ENCODE data around the gene NOS1AP. TPM values are rescaled to one million over a fixed set of nuclear protein-coding genes. Genes with fewer than 3 reads are reported as not detected.

NOS1AP gene
- total and polyA plus RNA-seq, 7 experiments from 2014 or later, result 0.08 to 0.15 TPM; not detected in 5

DNA sequence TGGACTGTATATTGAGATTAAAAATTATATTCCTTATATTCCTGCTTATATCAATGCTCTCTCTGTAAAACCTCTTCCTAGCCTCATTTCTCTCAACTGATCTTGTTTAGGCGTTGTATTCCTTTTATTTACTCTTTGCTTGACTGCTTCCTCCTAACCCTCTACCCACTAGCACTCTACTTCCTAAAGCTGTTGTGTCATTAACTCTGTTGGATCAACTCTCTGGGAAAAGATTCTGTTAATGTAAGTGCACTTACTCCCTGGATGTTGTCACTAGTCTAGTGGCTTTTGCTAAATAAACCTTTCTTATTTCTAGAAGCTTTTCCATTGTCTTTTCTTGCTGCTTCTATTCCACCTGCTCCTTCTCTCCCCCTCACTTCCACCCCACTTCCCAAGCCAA lies 300.7 kb downstream of the NOS1AP start:
- Mint-ChIP-seq H3K4me3 (no peak overlapping the region), H3K27me3 (peaks cover 0 to 2% (median 0%) of the 10 kb centered on the region in 5 donors), H3K36me3 (no peaks in the 10 kb centered on the region), H3K27ac (no peak overlapping the region), H3K4me1 (no peaks in the 10 kb centered on the region), H3K9me3 (no peaks in the 10 kb centered on the region)
- no peak overlapping the region for H3K27ac ChIP-seq (ENCODE audit: low read depth, low read length)
- DNase-seq (no peak), ATAC-seq (no peak)
- no peaks in the 10 kb centered on the region for H3K4me1 ChIP-seq (ENCODE audit: control insufficient read depth in 2 of 2, insufficient read depth in 2 of 2, low read length in 2 of 2)
- no peaks in the 10 kb centered on the region for H3K27me3 ChIP-seq (ENCODE audit: control insufficient read depth in 2 of 2, insufficient read depth in 2 of 2, low read length in 2 of 2)
- no peaks in the 10 kb centered on the region for H3K36me3 ChIP-seq (ENCODE audit: control insufficient read depth in 2 of 3, insufficient read depth in 3 of 3, low read length in 3 of 3)
- CTCF ChIA-PET, result no interaction called here
- no peaks in the 10 kb centered on the region for H3K9me3 ChIP-seq (ENCODE audit: control insufficient read depth in 2 of 3, low read length in 3 of 3)
- intact Hi-C loops (cut with micrococcal nuclease), result no loop called here
- no peak overlapping the region for H3K4me3 ChIP-seq (ENCODE audit: low read length)
- POLR2A ChIA-PET, result no interaction called here

- Histone ChIP-seq H3K9me3 (ENCODE audit: control insufficient read depth in 2 of 3, low read length in 3 of 3) (no peaks in the 10 kb centered on the region), H3K27me3 (ENCODE audit: control insufficient read depth in 2 of 2, insufficient read depth in 2 of 2, low read length in 2 of 2) (no peaks in the 10 kb centered on the region), H3K36me3 (ENCODE audit: control insufficient read depth in 2 of 3, insufficient read depth in 3 of 3, low read length in 3 of 3) (no peaks in the 10 kb centered on the region), H3K4me3 (ENCODE audit: low read length) (no peak overlapping the region), H3K27ac (ENCODE audit: low read depth, low read length) (no peak overlapping the region), H3K4me1 (ENCODE audit: control insufficient read depth in 2 of 2, insufficient read depth in 2 of 2, low read length in 2 of 2) (no peaks in the 10 kb centered on the region)
- Mint-ChIP-seq H3K9me3 (no peaks in the 10 kb centered on the region), H3K36me3 (no peaks in the 10 kb centered on the region), H3K4me1 (no peaks in the 10 kb centered on the region), H3K27ac (no peak overlapping the region), H3K27me3 (peaks cover 0 to 2% (median 0%) of the 10 kb centered on the region in 5 donors), H3K4me3 (no peak overlapping the region)
- intact Hi-C loops (cut with micrococcal nuclease), result no loop called here
- POLR2A ChIA-PET, result no interaction called here
- DNase-seq, result no peak
- ATAC-seq, result no peak
- CTCF ChIA-PET, result interaction anchor here (0.6 kb wide), 1 partner anchor 15 kb away, joined by 3 read pairs; no protein-coding TSS in a partner anchor
Observed at GRCh38 chr1:162370721-162371120, 301.2 kb downstream of the NOS1AP start.

DNA sequence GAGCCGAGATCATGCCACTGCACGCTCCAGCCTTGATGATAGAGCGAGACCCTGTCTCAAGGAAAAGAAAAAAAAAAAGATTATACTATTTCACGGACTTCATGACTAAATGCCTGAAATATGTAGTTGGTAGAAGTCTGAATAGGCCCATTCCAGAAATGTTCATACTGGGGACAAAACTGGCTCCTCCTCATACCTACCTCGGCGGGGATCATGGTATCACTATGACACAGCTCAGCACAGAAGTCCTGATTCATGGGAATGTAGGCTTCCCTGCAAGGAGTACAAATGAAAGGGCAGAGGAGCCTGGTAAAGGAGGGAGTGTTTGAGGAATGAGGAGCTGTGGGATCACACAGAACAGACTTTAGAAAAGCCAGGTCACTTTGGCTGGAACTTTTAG lies 302.1 kb downstream of the NOS1AP start:
- POLR2A ChIA-PET, result no interaction called here
- Histone ChIP-seq H3K4me1 (ENCODE audit: control insufficient read depth in 2 of 2, insufficient read depth in 2 of 2, low read length in 2 of 2) (no peaks in the 10 kb centered on the region), H3K27me3 (ENCODE audit: control insufficient read depth in 2 of 2, insufficient read depth in 2 of 2, low read length in 2 of 2) (no peaks in the 10 kb centered on the region), H3K4me3 (ENCODE audit: low read length) (no peak overlapping the region), H3K36me3 (ENCODE audit: control insufficient read depth in 2 of 3, insufficient read depth in 3 of 3, low read length in 3 of 3) (no peaks in the 10 kb centered on the region), H3K9me3 (ENCODE audit: control insufficient read depth in 2 of 3, low read length in 3 of 3) (no peaks in the 10 kb centered on the region), H3K27ac (ENCODE audit: low read depth, low read length) (no peak overlapping the region)
- no peak overlapping the region for H3K4me3 Mint-ChIP-seq
- intact Hi-C loops (cut with micrococcal nuclease), result no loop called here
- ATAC-seq (no peak), DNase-seq (no peak)
- no peak overlapping the region for H3K27ac Mint-ChIP-seq
- H3K36me3 Mint-ChIP-seq, result no peaks in the 10 kb centered on the region
- H3K4me1 Mint-ChIP-seq, result no peaks in the 10 kb centered on the region
- CTCF ChIA-PET, result no interaction called here
- peaks cover 0 to 2% (median 0%) of the 10 kb centered on the region in 5 donors for H3K27me3 Mint-ChIP-seq
- no peaks in the 10 kb centered on the region for H3K9me3 Mint-ChIP-seq

GRCh38 chr1:162372159-162373071 lies 302.9 kb downstream of the NOS1AP start:
- H3K4me1 Mint-ChIP-seq, result no peaks in the 10 kb centered on the region
- DNase-seq, result no peak
- CTCF ChIA-PET, result no interaction called here
- POLR2A ChIA-PET, result no interaction called here
- no peaks in the 10 kb centered on the region for H3K36me3 Mint-ChIP-seq
- Histone ChIP-seq H3K27ac (ENCODE audit: low read depth, low read length) (no peak overlapping the region), H3K9me3 (ENCODE audit: control insufficient read depth in 2 of 3, low read length in 3 of 3) (no peaks in the 10 kb centered on the region), H3K36me3 (ENCODE audit: control insufficient read depth in 2 of 3, insufficient read depth in 3 of 3, low read length in 3 of 3) (no peaks in the 10 kb centered on the region), H3K27me3 (ENCODE audit: control insufficient read depth in 2 of 2, insufficient read depth in 2 of 2, low read length in 2 of 2) (no peaks in the 10 kb centered on the region), H3K4me1 (ENCODE audit: control insufficient read depth in 2 of 2, insufficient read depth in 2 of 2, low read length in 2 of 2) (no peaks in the 10 kb centered on the region), H3K4me3 (ENCODE audit: low read length) (no peak overlapping the region)
- H3K27ac Mint-ChIP-seq, result no peak overlapping the region
- no peak overlapping the region for H3K4me3 Mint-ChIP-seq
- H3K9me3 Mint-ChIP-seq, result no peaks in the 10 kb centered on the region
- peaks cover 0 to 2% (median 0%) of the 10 kb centered on the region in 5 donors for H3K27me3 Mint-ChIP-seq
- intact Hi-C loops (cut with micrococcal nuclease), result no loop called here
- peak; percentile 31 for ATAC-seq

- Histone ChIP-seq H3K4me1 (ENCODE audit: control insufficient read depth in 2 of 2, insufficient read depth in 2 of 2, low read length in 2 of 2) (no peaks in the 10 kb centered on the region), H3K36me3 (ENCODE audit: control insufficient read depth in 2 of 3, insufficient read depth in 3 of 3, low read length in 3 of 3) (no peaks in the 10 kb centered on the region), H3K27ac (ENCODE audit: low read depth, low read length) (no peak overlapping the region), H3K27me3 (ENCODE audit: control insufficient read depth in 2 of 2, insufficient read depth in 2 of 2, low read length in 2 of 2) (no peaks in the 10 kb centered on the region), H3K9me3 (ENCODE audit: control insufficient read depth in 2 of 3, low read length in 3 of 3) (no peaks in the 10 kb centered on the region), H3K4me3 (ENCODE audit: low read length) (no peak overlapping the region)
- DNase-seq (no peak), ATAC-seq (no peak)
- H3K36me3 Mint-ChIP-seq, result no peaks in the 10 kb centered on the region
- no peak overlapping the region for H3K4me3 Mint-ChIP-seq
- intact Hi-C loops (cut with micrococcal nuclease), result no loop called here
- no peak overlapping the region for H3K27ac Mint-ChIP-seq
- POLR2A ChIA-PET, result no interaction called here
- CTCF ChIA-PET, result no interaction called here
- H3K27me3 Mint-ChIP-seq, result peaks cover 0 to 2% (median 0%) of the 10 kb centered on the region in 5 donors
- H3K4me1 Mint-ChIP-seq, result no peaks in the 10 kb centered on the region
- no peaks in the 10 kb centered on the region for H3K9me3 Mint-ChIP-seq
Observed at GRCh38 chr1:162373072-162373427, 303.6 kb downstream of the NOS1AP start.

- DNase-seq (no peak), ATAC-seq (no peak)
- H3K9me3 Mint-ChIP-seq, result no peaks in the 10 kb centered on the region
- Histone ChIP-seq H3K27me3 (ENCODE audit: control insufficient read depth in 2 of 2, insufficient read depth in 2 of 2, low read length in 2 of 2) (no peaks in the 10 kb centered on the region), H3K36me3 (ENCODE audit: control insufficient read depth in 2 of 3, insufficient read depth in 3 of 3, low read length in 3 of 3) (no peaks in the 10 kb centered on the region), H3K9me3 (ENCODE audit: control insufficient read depth in 2 of 3, low read length in 3 of 3) (no peaks in the 10 kb centered on the region), H3K27ac (ENCODE audit: low read depth, low read length) (no peak overlapping the region), H3K4me3 (ENCODE audit: low read length) (no peak overlapping the region), H3K4me1 (ENCODE audit: control insufficient read depth in 2 of 2, insufficient read depth in 2 of 2, low read length in 2 of 2) (no peaks in the 10 kb centered on the region)
- intact Hi-C loops (cut with micrococcal nuclease), result no loop called here
- H3K4me1 Mint-ChIP-seq, result no peaks in the 10 kb centered on the region
- POLR2A ChIA-PET, result no interaction called here
- H3K27me3 Mint-ChIP-seq, result peaks cover 0 to 2% (median 0%) of the 10 kb centered on the region in 5 donors
- CTCF ChIA-PET, result no interaction called here
- no peaks in the 10 kb centered on the region for H3K36me3 Mint-ChIP-seq
- H3K4me3 Mint-ChIP-seq, result no peak overlapping the region
- no peak overlapping the region for H3K27ac Mint-ChIP-seq
Observed at GRCh38 chr1:162373541-162374260, 304.2 kb downstream of the NOS1AP start.

- Histone ChIP-seq H3K27ac (ENCODE audit: low read depth, low read length) (no peak overlapping the region), H3K9me3 (ENCODE audit: control insufficient read depth in 2 of 3, low read length in 3 of 3) (no peaks in the 10 kb centered on the region), H3K4me3 (ENCODE audit: low read length) (no peak overlapping the region), H3K4me1 (ENCODE audit: control insufficient read depth in 2 of 2, insufficient read depth in 2 of 2, low read length in 2 of 2) (no peaks in the 10 kb centered on the region), H3K36me3 (ENCODE audit: control insufficient read depth in 2 of 3, insufficient read depth in 3 of 3, low read length in 3 of 3) (no peaks in the 10 kb centered on the region), H3K27me3 (ENCODE audit: control insufficient read depth in 2 of 2, insufficient read depth in 2 of 2, low read length in 2 of 2) (no peaks in the 10 kb centered on the region)
- ChIA-PET POLR2A (no interaction called here), CTCF (no interaction called here)
- Mint-ChIP-seq H3K27me3 (peaks cover 0 to 2% (median 0%) of the 10 kb centered on the region in 5 donors), H3K9me3 (no peaks in the 10 kb centered on the region), H3K27ac (no peak overlapping the region), H3K36me3 (no peaks in the 10 kb centered on the region), H3K4me3 (no peak overlapping the region), H3K4me1 (no peaks in the 10 kb centered on the region)
- intact Hi-C loops (cut with micrococcal nuclease), result no loop called here
- no peak for DNase-seq
- ATAC-seq, result no peak
Observed at GRCh38 chr1:162374406-162374805, 304.9 kb downstream of the NOS1AP start.

Data from naive thymus-derived CD4-positive, alpha-beta T cell (primary cell).